GM21367 (cell line): ENCODE data around the gene STEAP3.
A peak's percentile ranks its signal among the peaks of the same experiment; 100 is the strongest.
"Not testable (repeated sequence)": the region's sequence is repeated elsewhere in the genome, so short reads cannot be mapped to it uniquely, and the experiment has no call there.

Experiments used
- ATAC-seq: cut with Tn5 transposase; IDR thresholded peaks from one replicate; pipeline ENCODE4 v1.9.1; 2021; ENCODE audit not compliant: unreplicated experiment

Gene STEAP3

GRCh38 chr2:119261493-119262225 is 38.0 kb downstream of the STEAP3 start:
- ATAC-seq, result no peak

GRCh38 chr2:119263025-119263424 is 39.4 kb downstream of the STEAP3 start:
- no peak for ATAC-seq

GRCh38 chr2:119263656-119264055 is 40.0 kb downstream of the STEAP3 start:
- ATAC-seq, result no peak

- ATAC-seq, result peak; percentile 96
These were observed 41.4 kb downstream of the STEAP3 start for GRCh38 chr2:119264781-119265692.

GRCh38 chr2:119265693-119266066 is 42.0 kb downstream of the STEAP3 start:
- ATAC-seq, result no peak

- ATAC-seq, result no peak
These were observed 42.5 kb downstream of the STEAP3 start for GRCh38 chr2:119266091-119266589.

- ATAC-seq, result no peak
These were observed 44.0 kb downstream of the STEAP3 start for GRCh38 chr2:119267604-119268003.

GRCh38 chr2:119276864-119277263 is 53.2 kb downstream of the STEAP3 start:
- no peak for ATAC-seq

- not testable (repeated sequence) for ATAC-seq
These were observed 54.8 kb downstream of the STEAP3 start for GRCh38 chr2:119278385-119278784.

- ATAC-seq, result no peak
These were observed 55.3 kb downstream of the STEAP3 start for GRCh38 chr2:119278946-119279345.

- ATAC-seq, result no peak
These were observed 56.0 kb downstream of the STEAP3 start for GRCh38 chr2:119279666-119280065.

- no peak for ATAC-seq
These were observed 57.0 kb downstream of the STEAP3 start for GRCh38 chr2:119280680-119281079.

GRCh38 chr2:119282146-119282995 is 58.7 kb downstream of the STEAP3 start:
- ATAC-seq, result no peak

GRCh38 chr2:119282996-119283511 is 59.4 kb downstream of the STEAP3 start:
- ATAC-seq, result no peak

- no peak for ATAC-seq
These were observed 60.3 kb downstream of the STEAP3 start for GRCh38 chr2:119283873-119284331.

GRCh38 chr2:119286661-119287060 is 63.0 kb downstream of the STEAP3 start:
- no peak for ATAC-seq

- no peak for ATAC-seq
These were observed 64.9 kb downstream of the STEAP3 start for GRCh38 chr2:119288576-119288975.

- no peak for ATAC-seq
These were observed 65.5 kb downstream of the STEAP3 start for GRCh38 chr2:119289093-119289492.

- ATAC-seq, result no peak
These were observed 66.0 kb downstream of the STEAP3 start for GRCh38 chr2:119289642-119290041.

- peak; percentile 90 for ATAC-seq
These were observed 67.4 kb downstream of the STEAP3 start for GRCh38 chr2:119290859-119291587.
